Right ventricle myocardium superior (tissue), 1 donor: ENCODE data around the gene CCDC187. TPM values are rescaled to one million over a fixed set of nuclear protein-coding genes. Genes with fewer than 3 reads are reported as not detected.

ENCODE experiments used
- ATAC-seq: fragments of 200-7000 bp; cut with Tn5 transposase; one replicate; pipeline ENCODE4 v1.9.1; 2020; ENCODE audit warnings: mild to moderate bottlenecking; ENCODE audit not compliant: poor library complexity
- DNase-seq: peaks from one replicate; pipeline ENCODE4 v3.0.0-alpha.2; 2020
- intact Hi-C: fragments of 100-400 bp; cut with DNase I; formaldehyde crosslinking; loops from one replicate; pipeline ENCODE4 v1.11.2; 2022
- total RNA-seq: library from RNA; stranded (reverse); fragmentation: NEBNext Ultra II Directional; extraction: Animal tissue kit (Norgen Biotek cat#: 25700); gene quantifications from one replicate; pipeline ENCODE4 v1.2.1, GENCODE V29; 2021
- donor health status: DM: no; HTN: yes; CAD: no; lungs with severe emphysema.

Gene CCDC187
- total RNA-seq, 1 donor from 2014 or later: not detected

DNA sequence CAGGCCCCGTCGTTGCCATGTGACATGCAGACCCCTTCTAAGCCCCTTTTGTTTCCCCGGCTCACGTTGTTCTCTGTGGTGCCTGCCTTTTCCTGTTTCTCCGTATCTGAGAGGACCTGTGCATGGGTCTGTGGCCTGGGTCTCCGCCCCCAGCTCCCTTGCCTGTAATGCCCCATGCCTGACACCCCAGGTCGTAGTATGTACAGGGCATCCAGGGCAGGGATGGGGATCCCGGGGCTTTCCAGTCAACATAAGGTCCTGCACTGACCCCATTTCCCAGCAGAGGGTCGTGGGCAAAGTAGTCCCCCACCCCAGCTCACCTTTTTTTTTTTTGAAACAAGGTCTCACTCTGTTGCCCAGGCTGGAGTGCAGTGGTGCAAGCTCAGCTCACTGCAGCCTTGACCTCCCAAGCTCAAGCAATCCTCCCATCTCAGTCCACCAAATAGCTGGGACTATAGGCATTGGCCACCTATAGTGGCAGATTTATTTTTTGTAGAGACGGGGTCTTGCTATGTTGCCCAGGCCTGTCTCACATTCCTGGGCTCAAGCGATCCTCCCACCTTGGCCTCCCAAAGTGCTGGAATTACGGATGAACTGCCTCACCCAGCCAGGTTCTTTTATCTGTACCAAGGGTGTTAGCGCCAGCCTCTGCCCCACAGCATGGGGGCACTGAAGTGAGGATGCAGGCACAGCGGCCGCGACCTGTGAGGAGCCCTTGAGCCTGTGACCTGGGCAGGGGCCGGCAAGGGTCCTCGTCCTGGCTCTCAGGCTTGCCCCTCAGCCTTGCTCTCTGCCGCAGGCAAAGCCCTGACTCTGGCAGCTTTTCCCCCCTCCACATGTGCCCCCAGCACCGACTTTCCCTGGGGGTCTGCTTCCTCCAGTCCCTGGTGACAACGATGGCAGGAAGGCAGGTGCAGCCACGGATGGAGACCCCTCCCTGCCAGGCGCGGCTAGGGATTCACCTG lies 39.2 kb downstream of the CCDC187 start:
- no peak for DNase-seq
- no peak for ATAC-seq
- intact Hi-C loops: no loop called here

DNA sequence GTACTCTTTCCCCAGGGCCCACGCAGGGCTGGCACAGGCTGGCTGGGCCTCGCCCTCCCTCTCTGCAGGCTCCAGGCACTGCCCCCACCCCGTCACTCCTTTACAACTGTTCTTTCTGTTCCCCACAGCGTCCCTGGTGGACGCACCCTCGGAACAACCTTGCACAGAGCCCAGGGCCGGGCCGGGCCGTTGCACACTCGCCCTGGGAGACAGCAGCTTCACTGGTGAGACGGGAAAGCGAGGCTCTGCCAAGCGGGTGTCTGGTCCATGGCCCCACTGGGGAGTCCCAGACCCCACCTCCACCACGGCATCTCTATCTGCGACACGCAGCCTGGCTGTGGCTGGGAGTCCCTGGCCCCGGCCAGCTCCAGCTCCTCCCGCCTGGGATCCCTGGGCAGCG lies 39.9 kb downstream of the CCDC187 start:
- DNase-seq: no peak
- no peak for ATAC-seq
- intact Hi-C loops: no loop called here

DNA sequence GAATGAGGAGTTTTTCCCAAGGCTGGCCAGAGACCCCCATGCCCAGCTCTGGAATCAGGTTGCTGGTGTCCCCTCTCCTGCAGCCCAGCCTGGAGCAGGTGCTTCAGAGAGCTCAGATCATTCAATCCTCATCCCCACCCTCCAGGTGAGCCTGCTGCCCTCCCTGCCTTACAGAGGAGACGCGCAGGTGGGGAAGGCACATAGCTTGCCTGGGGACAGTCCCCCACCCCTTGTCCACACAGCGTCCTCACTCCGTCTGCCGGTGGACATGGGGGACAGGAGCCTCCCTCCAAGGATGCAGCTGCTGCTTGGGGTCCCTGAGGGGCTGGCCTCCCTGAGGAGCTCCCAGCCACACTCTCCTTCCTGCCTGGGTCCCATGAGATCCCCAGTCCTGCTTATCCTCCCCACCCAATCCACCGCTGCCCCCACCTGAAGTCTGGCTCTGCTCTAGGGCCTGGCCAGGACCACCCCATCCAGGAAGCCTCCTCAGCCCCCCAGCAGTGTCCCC lies 41.2 kb downstream of the CCDC187 start:
- ATAC-seq (no peak), DNase-seq (no peak)
- intact Hi-C loops: no loop called here

DNA sequence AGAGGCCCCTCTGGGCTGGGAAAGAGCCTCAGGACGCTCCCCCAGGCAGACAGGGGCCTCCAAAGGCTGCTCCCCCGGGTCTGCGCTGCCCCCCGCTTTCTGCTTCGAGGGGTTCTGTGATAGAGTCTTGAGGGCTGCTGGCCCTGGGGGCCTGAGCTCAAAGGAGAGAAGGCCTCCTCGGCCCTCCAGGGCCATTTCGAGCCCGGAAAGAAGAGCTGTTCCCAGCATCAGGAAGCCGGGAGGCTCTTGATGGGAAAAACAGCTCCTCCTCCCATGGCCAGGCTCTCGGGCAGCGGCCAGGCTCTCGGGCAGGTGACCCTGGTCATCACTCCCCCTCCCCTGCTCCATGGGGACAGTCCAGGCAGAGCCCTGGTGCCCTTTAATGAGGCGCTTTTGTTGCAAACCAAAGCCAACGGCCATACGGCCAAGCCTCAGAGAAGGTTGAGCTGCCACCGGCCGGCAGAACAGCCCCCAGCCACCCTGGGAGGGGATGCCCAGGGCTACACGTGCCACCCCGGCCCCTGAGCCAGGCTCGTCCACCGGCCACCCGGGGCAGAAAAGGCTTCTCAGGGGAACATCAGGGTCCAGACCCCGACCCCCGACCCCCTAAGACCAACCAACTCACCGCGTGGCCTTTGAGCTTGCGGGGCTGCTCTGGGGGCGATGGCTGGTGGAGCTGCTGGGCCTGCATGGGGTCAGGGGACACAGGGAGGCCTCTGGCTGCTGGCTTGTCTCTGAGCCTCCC lies 42.0 kb downstream of the CCDC187 start:
- DNase-seq (no peak), ATAC-seq (no peak)
- intact Hi-C loops: no loop called here

DNA sequence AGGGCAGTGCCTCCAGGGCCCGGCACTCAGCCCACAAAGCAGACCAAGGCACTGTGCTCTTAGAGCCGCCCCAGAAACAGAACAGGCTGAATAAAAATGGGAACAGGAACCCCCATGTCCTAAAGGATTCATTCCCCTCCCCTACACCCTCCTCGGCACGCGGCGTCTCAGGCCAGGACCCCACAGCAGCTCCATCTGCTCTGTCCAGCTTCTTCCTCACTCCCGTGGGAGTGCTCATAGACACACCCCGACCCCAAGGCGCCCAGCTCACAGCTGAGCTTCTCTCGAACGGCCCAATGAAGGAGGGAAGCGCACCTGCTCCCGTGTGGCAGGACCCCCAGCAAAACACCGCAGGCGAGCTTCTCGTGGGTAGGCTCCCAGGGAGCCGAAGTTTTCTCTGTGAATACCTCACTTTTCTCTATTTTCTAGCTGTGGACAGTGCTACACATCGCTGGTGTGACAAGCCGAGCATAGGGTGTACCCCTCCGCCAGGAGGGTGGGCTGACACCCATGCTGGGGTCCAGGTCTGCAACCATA lies 42.9 kb downstream of the CCDC187 start:
- DNase-seq (no peak), ATAC-seq (no peak)
- intact Hi-C loops: no loop called here

DNA sequence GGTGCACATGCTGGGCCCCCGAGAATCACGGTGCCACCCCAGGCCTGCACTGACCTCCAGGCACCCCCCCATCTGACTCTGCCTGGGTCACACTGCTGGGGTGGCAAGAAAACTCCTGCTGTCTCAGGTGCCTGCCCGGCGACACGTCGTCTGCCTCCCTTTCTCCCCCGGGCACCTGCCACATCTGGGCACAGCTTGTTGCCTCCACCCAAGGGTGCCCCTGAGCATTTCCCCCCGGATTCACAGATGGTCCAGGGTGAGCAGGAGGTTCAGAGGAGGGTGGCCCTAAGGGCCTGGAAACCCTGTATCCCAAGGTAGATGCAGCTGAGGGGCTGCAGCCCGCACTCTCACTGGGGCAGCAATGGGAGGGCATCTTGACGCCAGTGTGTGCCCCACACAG lies 43.4 kb downstream of the CCDC187 start:
- DNase-seq (no peak), ATAC-seq (no peak)
- intact Hi-C loops: no loop called here

DNA sequence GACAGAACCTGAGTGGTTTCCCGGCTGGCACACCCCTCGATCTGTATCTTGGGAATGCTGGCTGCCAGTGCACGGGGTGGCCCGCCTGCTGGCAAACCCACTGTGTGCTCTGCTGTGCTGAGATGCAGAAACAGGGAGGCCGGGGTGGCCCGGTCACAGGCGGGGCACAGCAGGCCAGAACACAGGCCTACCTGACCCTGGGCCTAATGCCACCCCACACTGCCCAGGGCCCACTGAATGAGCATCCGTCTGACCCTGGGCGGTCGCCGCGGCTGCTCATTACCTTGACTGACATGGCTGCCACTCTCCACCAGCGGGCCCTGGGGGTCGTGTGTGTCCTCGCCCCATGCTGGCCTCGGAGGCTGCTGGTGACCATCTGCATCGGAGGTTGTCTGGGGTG lies 44.1 kb downstream of the CCDC187 start:
- intact Hi-C loops: no loop called here
- ATAC-seq (no peak), DNase-seq (no peak)

DNA sequence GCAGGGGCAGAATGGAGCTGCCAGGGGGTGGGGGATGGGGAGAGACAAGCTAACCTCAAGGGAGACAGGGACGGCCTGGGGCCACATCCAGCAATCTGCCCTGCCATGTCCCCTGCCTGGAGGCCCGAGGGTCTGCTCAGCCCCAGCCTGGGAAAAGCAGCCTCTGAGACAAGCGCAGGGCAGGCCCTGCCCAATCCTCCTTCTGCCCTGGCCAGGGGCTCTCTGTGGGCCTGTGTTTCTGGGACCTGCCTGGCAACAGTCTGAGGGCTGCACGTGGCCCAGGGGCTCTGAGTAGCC lies 44.4 kb downstream of the CCDC187 start:
- intact Hi-C loops: no loop called here
- ATAC-seq (no peak), DNase-seq (no peak)

DNA sequence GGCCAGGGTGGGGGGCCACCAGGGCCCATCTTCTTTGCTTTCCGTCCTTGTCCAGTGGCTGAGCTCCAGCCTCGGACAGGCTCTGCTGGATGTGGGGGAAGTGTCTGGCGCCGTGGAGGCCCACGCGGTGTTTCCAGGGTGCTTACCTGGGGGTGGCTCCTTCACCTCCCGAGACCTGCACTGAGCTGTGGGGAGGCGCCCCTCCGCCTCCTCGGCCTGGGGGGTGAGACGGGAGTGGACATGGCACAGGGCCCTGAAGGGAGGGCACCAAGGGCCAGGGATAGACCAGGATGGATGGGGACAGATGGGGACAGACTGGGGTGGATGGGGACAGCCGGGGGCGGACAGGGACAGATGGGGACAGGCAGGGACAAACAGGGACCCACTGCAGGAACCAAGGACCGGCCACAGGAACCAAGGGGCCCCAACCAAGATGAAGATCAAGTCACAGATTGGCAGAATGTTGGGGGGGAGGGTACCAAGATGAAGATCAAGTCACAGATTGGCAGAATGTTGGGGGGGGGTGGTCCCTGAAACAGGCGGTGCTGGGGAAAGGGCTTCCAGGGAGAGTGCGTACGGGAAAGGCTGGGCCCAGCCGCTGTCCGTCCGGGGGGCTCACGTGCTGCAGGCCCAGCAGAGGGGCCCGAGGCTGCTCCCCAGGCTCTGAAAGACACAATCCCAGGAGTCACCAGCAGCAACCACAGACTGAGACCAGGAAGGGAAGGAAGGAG lies 44.9 kb downstream of the CCDC187 start:
- ATAC-seq (no peak), DNase-seq (no peak)
- intact Hi-C loops: no loop called here

DNA sequence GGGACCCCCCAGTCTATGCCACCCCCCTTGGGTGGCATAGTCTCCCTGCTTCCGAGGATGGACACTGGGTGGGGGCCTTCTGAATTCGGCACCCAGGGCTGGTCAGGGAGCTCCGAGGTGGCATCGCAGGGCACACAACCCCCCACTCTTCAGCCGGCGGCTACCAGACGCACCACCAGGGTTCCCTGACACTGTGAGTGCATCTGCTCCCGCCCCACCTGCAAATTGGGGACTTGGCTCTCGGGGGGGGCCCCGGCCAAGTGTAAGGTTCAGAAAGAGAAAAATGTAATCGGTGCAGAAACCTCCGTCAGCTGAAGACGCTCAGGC lies 45.6 kb downstream of the CCDC187 start:
- ATAC-seq (no peak), DNase-seq (no peak)
- intact Hi-C loops: no loop called here

DNA sequence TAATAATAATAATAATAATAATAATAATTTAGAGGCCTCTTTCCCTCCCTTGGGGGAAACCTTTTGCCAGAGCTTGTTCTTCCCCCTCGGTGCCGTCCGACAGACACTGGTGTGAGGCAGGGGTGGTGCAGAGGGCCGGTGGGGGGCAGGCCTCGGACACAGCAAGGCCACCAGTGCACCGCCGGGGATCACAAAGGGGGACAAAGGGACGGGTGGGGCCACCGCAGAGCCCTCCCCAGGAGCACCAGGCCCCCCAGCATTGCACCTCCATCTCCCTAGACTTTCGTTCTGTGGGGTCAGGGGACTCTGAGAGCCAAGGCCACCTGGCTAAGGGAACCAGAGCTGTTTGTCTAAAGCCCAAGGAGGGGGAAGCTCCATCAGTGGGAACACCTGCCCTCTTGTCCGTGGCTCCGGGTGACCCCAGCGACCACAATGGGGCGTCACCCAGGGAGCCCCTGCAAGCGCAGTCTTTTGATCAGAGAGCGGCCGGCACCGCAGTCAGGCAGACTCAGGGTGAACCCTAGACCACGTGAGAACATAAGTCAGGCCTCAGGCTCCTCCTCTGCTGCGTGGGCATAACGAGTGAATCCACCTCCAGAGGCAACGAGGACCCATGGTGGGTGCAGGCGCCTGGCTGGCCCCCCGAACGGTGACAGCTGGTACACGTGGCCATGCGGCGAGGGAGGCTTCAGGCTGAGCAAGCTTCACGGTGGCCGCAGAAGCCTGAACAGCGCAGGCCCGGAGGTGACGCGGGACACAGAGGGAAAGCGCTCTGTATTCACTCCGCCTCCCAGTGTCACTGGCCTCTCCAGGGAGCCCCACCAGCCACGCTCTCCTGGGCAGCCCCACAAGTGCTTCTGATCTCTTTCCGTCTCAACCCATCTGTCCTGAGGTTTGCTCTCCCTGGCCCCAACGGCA lies 46.3 kb downstream of the CCDC187 start:
- no peak for DNase-seq
- ATAC-seq: no peak
- intact Hi-C loops: no loop called here

DNA sequence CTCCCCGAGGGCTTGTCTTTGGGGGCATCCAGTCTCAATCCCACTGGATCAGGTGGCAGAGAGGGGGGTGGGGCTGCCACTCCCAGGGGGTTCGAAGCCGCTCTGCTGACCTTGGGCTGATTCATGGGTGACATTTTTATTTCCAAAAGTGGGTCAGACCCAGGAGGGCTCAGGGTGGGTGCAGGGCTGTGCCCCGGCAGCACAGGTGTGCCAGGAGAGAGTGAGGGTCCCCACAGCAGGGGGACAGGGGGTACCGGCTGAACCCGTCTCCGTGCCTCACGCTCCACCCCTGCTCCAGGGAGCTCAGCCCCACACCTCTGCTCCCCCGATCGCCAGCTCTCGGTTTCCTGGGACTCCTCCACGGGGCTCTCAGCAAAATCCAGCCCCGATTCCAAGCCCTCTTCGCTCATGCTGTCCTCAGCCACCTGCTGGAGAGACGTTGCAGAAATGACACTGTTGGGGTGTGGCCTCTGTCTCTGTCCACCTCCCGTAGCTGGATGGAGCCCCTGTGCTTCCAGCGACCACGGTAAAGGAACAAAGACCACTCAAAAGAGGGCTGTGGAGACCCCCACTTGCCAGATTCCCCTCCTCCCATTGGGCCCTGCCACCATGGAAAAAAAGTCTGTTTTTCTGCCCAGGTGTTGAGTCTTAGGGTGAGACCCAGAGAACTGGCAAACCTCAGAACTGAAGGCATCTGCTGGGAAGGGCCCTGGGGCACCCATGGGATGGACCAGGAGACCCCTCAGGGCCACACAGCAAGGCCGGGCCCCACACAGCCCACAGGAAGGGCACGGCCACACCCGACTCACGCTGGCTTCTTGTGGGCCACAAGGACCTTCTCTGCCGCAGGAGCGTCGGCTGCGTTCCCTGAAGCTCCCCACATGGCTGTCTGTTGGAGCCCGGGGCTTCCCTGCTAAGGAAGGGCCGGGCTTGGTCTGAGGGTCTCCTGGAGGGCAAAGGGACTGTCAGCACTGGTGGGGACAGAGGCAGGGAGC lies 47.7 kb downstream of the CCDC187 start:
- DNase-seq (no peak), ATAC-seq (no peak)
- intact Hi-C loops: no loop called here

DNA sequence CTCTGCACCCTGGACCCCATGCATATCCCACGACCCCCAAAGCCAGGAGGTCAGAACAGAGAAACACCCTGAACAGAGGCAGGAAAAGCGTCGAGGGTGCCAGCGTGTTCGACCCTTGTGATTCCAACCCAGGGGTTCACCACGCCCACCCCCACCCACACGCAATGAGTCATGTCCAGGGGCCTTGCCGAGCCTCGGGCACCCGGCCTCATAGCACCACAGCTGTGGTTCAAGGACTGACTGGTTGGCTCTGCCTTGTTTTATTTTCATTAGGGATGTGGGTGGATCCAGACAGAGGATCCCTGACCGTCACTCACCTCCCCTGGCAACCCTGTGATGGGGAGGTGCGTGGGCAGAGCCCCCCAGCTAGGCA lies 48.7 kb downstream of the CCDC187 start:
- intact Hi-C loops: no loop called here
- DNase-seq (no peak), ATAC-seq (peak; percentile 10)

DNA sequence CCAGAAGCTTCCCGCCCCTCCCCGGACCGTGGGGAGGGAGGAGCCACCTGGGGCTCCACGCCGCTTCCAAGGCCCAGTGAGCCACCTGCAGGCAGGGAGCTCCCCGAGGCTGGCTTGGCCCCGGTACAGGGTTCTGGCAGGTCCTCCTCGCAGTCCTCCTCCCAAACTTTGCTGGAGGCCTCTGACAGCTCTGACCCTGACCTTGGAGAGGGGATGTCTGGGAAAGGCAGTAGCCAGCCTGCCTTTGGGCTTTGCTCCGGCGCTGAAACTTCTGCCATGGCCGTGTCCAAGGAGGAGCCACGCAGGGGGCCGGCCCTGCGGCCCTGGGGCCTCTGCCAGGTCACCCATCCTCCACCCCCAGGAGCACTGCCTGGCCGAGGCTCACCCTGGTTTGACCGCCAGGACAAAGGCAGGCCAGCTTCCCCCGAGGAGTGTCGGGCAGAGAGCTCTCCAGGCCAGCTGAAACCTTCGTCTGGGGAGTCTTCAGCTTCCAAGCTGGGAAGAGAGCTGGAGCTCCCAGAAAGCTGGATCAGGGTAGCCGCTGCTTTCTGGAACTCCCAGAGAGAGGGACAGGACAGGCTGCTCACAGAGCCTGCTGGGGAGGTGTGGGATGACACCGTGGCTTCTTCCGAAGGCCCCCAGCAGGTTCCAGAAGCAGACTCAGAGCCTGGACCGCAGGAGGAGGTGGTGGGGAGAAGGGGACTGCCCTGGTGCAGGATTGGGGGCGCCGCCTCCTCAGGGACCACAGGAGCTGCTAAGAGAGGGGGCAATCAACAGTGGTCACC lies 49.3 kb downstream of the CCDC187 start:
- ATAC-seq: peak; percentile 55

DNA sequence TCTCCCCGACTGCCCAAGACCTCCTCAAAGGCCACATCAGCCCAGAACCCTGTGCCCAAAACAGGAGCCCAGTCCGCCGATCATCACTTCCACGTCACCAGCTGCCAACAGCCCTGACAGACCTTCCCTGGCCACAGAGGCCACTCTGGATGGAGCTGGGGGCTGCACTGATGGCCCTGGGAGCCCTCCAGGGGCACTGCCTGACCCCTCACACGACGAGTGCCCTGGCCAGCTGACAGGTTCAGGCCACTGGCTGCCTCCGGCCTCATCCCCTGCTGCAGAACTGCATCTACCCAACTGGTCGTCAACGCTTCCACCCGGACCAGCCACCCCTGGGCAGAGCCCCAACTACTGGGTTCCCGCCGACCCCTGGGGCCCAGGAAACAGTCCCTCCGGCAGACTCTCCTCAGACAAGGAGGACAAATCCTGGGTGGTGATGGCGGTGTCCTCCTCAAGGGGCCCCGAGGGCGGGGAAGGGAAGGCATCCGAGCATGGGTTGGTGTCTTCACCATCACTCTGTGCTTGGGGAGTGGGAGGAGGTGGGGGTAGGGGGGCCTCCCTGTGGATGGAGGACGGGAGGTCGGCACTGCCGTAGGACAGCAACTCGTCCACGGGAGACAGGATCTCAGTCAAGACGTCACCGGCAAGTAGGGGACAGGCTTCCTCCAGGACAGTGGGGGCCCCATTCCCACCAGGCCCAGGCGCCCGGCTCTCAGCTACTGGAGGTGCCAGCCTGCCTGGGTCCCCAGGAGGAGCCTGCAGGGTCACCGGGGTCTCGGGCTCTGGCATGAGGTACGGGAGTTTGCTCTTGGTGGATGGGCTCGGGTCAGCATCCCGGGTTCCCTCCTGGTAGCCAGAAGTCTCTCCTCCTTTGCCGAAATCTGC lies 50.4 kb downstream of the CCDC187 start:
- intact Hi-C loops: no loop called here
- DNase-seq (no peak), ATAC-seq (no peak)

More for the DNA sequence above, 49.3 kb downstream of the CCDC187 start:
- DNase-seq: peak; percentile 65
- intact Hi-C loops: no loop called here
